Stimulated activated naive CD4-positive, alpha-beta T cell (primary cell): ENCODE measurements around the gene SAMD5.

Experiments used
- DNase-seq, 6 experiments: peaks; one replicate each; lab custom pipeline; 2025; lab: John Stamatoyannopoulos, UW

Gene SAMD5

GRCh38 chr6:147618927-147619326, 110.4 kb downstream of the SAMD5 start:
- DNase-seq: no peak
